ENCODE data around the gene PROK2. TPM values are rescaled to one million over a fixed set of nuclear protein-coding genes. Genes with fewer than 3 reads are reported as not detected.

Gene PROK2, protein sequence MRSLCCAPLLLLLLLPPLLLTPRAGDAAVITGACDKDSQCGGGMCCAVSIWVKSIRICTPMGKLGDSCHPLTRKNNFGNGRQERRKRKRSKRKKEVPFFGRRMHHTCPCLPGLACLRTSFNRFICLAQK
- total RNA-seq, result 1 to 10 TPM in 1 of 3 donors, under 1 TPM in 2; 0.18 to 1.1 (median 0.61) TPM

DNA sequence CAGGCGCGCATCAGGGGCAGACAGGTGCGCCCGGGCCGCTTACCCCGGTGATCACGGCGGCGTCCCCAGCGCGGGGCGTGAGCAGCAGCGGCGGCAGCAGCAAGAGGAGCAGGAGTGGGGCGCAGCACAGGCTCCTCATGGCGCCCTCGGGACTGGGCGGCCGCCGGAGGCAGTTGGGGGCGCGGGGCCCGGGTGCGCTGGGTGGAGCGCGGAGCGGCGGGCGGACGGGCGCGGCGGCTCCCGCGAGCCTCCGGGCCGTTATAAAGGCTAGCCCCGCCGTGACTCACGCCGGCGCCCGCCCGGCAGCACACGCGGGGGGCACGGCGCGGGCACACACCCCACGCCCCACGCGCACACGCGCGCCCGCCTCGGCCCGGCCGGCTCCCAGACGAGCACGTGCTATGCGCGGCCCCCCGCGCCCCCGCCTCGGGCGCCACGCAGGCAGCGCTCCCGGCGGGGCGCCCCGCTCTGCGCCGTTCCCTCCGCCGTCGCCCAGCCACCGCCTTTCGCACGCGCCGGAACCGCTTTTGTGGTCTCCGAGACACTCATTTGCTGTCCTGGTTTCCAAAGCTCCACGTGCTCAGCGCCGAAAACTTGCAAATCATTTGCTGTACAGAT lies at the start of gene PROK2:
Gene PROK2, minus strand, starts transcription at position 235 of the 618 bp plus-strand sequence. Its CDS starts 96 bp downstream, at position 139.
- H3K4me1 Mint-ChIP-seq (ENCODE audit: low read depth), result peaks cover 16% of the 10 kb centered on the region
- no peaks in the 10 kb centered on the region for H3K36me3 Mint-ChIP-seq (ENCODE audit: insufficient read depth)
- H3K27me3 Mint-ChIP-seq (ENCODE audit: low read depth), result peaks cover 60% of the 10 kb centered on the region
- peak within 1 kb of the TSS; percentile 80 for H3K4me3 Mint-ChIP-seq
- DNase-seq (peak; percentile 13), ATAC-seq (peak; percentile 79 to 82)
- no peaks in the 10 kb centered on the region for H3K9me3 Mint-ChIP-seq

DNA sequence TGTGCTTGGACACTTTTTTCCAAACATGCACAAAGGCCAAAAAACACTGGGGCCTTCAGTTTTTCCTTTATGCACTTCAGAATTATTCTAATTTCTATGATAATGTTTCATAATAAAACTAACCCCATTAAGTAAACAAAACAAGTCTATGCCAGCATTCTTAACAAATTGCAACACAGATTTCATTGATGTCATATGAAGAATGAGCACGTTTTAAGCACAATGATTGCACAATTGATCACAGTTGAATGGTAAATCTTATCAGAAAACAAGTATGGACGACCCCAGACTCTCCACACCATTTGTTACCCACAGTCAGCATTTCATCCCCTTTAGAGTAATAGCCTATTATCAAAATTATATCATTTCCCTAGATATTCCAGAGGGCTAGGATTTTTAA lies 46.7 kb upstream of the PROK2 start:
- Mint-ChIP-seq H3K36me3 (ENCODE audit: insufficient read depth) (no peaks in the 10 kb centered on the region), H3K4me1 (ENCODE audit: low read depth) (no peaks in the 10 kb centered on the region), H3K4me3 (no peak overlapping the region), H3K9me3 (no peaks in the 10 kb centered on the region), H3K27me3 (ENCODE audit: low read depth) (no peaks in the 10 kb centered on the region)
- ATAC-seq (no peak), DNase-seq (no peak)

DNA sequence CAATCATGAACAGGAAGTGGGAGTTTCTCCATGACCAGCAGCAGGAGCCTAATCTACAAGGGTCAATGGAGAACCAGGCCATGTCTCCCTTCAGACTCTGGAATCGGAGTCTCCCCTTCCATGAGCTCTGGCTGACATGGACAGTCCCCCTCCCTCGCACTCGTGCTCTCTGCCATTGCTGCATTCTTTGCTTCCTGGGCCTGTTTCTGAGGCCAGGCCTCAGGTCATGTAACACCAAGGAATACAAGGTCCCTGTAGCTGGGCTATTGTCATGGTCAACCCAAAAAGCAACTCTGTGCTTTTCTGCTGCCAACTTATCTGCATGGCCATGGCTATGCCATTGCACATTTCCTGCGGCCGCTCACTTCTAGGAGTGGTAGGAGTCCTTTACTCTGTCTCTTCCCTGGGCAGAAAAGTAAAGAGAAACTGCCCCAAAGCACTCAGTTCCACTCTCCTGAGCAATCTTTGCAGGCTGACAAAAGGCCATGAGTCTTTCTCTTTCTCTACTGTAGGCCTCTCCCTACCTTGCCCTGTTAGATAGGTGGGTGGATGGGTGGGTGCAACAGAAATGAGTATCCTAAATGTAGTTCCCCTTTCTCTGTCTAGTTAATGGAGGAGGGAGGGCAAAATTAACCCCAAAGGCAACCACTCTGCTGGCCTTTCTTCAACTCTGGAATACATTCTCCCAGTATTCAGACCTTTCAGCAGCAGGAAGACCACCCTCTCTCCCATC lies 40.8 kb upstream of the PROK2 start:
- ATAC-seq (no peak), DNase-seq (no peak)
- no peak overlapping the region for H3K4me3 Mint-ChIP-seq
- no peaks in the 10 kb centered on the region for H3K9me3 Mint-ChIP-seq
- H3K4me1 Mint-ChIP-seq (ENCODE audit: low read depth), result no peaks in the 10 kb centered on the region
- H3K36me3 Mint-ChIP-seq (ENCODE audit: insufficient read depth), result no peaks in the 10 kb centered on the region
- H3K27me3 Mint-ChIP-seq (ENCODE audit: low read depth), result no peaks in the 10 kb centered on the region

- H3K27me3 Mint-ChIP-seq (ENCODE audit: low read depth), result peaks cover 3% of the 10 kb centered on the region
- no peaks in the 10 kb centered on the region for H3K4me1 Mint-ChIP-seq (ENCODE audit: low read depth)
- no peaks in the 10 kb centered on the region for H3K36me3 Mint-ChIP-seq (ENCODE audit: insufficient read depth)
- no peak overlapping the region for H3K4me3 Mint-ChIP-seq
- no peak for ATAC-seq
- no peak for DNase-seq
- no peaks in the 10 kb centered on the region for H3K9me3 Mint-ChIP-seq
These were observed 36.2 kb upstream of the PROK2 start for GRCh38 chr3:71821116-71821515.

- H3K36me3 Mint-ChIP-seq (ENCODE audit: insufficient read depth), result no peaks in the 10 kb centered on the region
- H3K4me1 Mint-ChIP-seq (ENCODE audit: low read depth), result no peaks in the 10 kb centered on the region
- no peak for ATAC-seq
These were observed 32.3 kb upstream of the PROK2 start for GRCh38 chr3:71817262-71817661.

GRCh38 chr3:71816767-71817156 lies 31.8 kb upstream of the PROK2 start:
- H3K36me3 Mint-ChIP-seq (ENCODE audit: insufficient read depth), result no peaks in the 10 kb centered on the region
- no peaks in the 10 kb centered on the region for H3K4me1 Mint-ChIP-seq (ENCODE audit: low read depth)
- H3K27me3 Mint-ChIP-seq (ENCODE audit: low read depth), result peaks cover 5% of the 10 kb centered on the region
- DNase-seq, result no peak
- no peak overlapping the region for H3K4me3 Mint-ChIP-seq
- no peaks in the 10 kb centered on the region for H3K9me3 Mint-ChIP-seq
- ATAC-seq, result no peak

More at GRCh38 chr3:71817262-71817661, 32.3 kb upstream of the PROK2 start:
- H3K9me3 Mint-ChIP-seq, result no peaks in the 10 kb centered on the region
- H3K27me3 Mint-ChIP-seq (ENCODE audit: low read depth), result peaks cover 5% of the 10 kb centered on the region
- DNase-seq, result no peak
- no peak overlapping the region for H3K4me3 Mint-ChIP-seq

DNA sequence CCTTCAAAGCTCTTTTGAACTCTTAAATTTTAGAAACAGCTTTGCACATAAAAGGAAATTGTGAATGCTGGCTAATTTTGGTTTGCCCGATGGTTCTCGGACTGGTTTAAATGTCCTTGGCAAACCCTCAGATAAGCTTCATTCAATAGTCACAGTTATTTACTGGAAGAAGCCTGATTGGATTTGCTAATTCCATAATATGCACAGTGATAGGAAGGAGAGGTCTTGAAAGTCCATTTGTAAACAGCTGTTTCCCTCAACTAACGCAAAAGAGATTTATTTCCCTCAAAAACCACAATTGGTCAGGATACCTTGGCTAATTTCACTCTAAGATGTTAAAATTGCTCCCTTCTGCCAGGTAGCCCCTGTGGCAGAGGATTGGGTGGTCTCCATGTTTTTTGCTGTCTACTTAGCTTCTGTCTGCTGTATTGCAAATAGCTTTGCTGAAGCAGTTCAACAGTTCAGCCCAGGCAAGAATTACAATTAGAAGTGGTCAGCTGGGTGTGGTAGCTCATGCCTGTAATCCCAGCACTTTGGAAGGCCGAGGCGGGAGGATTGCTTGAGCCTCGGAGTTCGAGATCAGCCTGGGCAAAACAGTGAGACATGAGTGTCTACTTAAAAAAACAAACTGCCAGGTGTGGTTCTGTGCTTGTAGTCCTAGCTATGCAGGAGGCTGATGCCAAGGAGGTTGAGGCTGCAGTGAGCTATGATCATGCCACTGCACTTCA lies 30.6 kb upstream of the PROK2 start:
- no peak for ATAC-seq
- Mint-ChIP-seq H3K36me3 (ENCODE audit: insufficient read depth) (no peaks in the 10 kb centered on the region), H3K9me3 (no peaks in the 10 kb centered on the region), H3K4me3 (no peak overlapping the region), H3K4me1 (ENCODE audit: low read depth) (no peaks in the 10 kb centered on the region), H3K27me3 (ENCODE audit: low read depth) (peaks cover 5% of the 10 kb centered on the region)
- no peak for DNase-seq

GRCh38 chr3:71813704-71814103 lies 28.8 kb upstream of the PROK2 start:
- DNase-seq (no peak), ATAC-seq (no peak)
- Mint-ChIP-seq H3K9me3 (no peaks in the 10 kb centered on the region), H3K36me3 (ENCODE audit: insufficient read depth) (no peaks in the 10 kb centered on the region), H3K4me3 (no peak overlapping the region), H3K27me3 (ENCODE audit: low read depth) (peaks cover 4% of the 10 kb centered on the region), H3K4me1 (ENCODE audit: low read depth) (no peaks in the 10 kb centered on the region)

DNA sequence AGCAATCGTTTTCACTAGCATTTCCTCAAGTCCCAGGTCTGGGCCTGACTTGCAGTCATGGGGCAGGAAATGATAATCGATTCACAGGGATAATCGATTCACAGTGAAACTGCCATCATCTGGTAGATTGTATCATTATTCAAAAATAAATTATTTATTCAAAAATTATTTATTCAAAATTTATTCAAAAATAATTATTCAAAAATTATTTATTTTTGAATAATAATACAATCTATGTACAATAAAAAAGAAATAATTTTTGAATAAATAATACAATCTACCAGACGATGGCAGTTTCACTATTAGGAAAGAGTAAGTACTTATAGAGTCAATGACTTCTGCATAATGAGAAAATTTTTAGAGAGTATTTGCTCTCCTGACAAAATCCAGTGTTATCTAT lies 28.1 kb upstream of the PROK2 start:
- Mint-ChIP-seq H3K4me3 (no peak overlapping the region), H3K9me3 (no peaks in the 10 kb centered on the region), H3K4me1 (ENCODE audit: low read depth) (no peaks in the 10 kb centered on the region), H3K27me3 (ENCODE audit: low read depth) (peaks cover 2% of the 10 kb centered on the region), H3K36me3 (ENCODE audit: insufficient read depth) (no peaks in the 10 kb centered on the region)
- ATAC-seq (no peak), DNase-seq (no peak)

DNA sequence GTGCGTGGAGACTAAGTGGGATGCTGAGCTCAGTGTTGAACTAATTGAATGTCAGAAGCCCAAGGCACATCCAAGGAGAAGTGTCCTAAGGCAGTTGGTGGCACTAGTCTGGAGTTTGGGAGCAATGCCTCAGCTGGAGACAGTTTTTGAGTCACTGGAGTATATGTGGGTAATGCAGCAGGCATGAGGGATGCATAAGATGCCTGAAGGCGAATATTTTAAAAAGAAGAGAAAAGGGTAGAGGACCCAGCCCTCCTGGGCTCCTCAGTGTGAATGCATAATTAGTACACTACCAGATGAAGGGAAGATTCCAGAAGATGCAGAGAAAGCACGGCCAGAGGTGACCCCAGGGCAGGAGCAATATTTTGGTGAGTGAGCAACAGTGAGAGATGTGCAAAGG lies 25.1 kb upstream of the PROK2 start:
- Mint-ChIP-seq H3K4me3 (no peak overlapping the region), H3K9me3 (no peaks in the 10 kb centered on the region), H3K27me3 (ENCODE audit: low read depth) (peaks cover 2% of the 10 kb centered on the region), H3K4me1 (ENCODE audit: low read depth) (no peaks in the 10 kb centered on the region), H3K36me3 (ENCODE audit: insufficient read depth) (no peaks in the 10 kb centered on the region)
- ATAC-seq (no peak), DNase-seq (no peak)

DNA sequence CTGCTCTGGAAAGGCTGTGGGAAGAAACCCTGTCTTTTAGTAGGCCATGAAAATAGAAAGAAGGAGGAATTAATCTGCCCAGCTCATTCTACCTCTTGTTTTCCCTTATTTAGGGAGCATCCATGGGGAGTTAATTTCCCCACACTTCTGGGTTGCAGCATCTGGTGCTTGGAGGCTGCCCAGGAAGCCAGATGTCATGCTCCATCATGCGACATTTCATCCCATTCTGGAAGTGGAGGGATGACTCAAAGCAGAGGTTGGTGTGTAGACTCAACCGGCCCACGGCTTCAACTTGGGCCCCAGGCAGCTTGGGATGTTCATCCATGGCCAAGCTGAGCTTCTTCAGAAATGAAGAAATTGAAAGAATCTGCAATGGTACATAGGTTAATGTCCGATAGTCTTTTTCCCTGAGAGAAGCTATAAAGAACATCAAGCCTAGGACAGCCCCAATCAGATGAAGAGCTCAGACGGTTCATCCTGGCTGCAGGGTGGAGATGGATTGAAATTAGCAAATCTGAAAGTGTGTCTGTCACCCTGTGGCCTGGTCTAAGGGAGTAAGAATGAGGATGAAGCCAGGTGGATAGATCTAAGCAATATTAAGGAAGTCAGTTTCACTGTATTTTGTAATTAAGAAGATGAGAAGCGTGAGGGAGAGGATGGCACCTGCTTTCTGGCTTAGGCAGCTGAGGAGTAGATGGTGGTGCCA lies 24.5 kb upstream of the PROK2 start:
- Mint-ChIP-seq H3K4me3 (no peak overlapping the region), H3K4me1 (ENCODE audit: low read depth) (no peaks in the 10 kb centered on the region), H3K36me3 (ENCODE audit: insufficient read depth) (no peaks in the 10 kb centered on the region), H3K27me3 (ENCODE audit: low read depth) (peaks cover 2% of the 10 kb centered on the region), H3K9me3 (no peaks in the 10 kb centered on the region)
- no peak for ATAC-seq
- DNase-seq, result no peak

DNA sequence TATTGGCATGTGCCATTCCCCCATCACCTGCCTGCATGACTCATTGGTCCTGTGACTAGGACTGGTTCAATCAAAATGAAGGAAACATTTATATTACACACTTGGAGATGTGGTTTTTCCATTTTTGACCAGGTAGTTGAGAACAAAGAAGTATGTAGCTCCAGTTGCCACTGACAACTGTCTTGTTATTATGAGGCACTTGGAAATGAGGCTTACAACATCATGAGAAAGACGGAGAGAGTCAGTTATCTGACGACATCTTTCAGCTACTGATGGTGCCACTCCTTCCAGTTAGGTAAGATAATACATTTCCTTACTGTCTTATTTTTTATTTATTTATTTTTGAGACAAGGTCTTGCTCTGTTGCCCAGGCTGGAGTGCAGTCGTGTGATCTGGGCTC lies 21.8 kb upstream of the PROK2 start:
- Mint-ChIP-seq H3K9me3 (no peaks in the 10 kb centered on the region), H3K4me3 (no peak overlapping the region), H3K36me3 (ENCODE audit: insufficient read depth) (no peaks in the 10 kb centered on the region), H3K27me3 (ENCODE audit: low read depth) (peaks cover 12% of the 10 kb centered on the region), H3K4me1 (ENCODE audit: low read depth) (no peaks in the 10 kb centered on the region)
- DNase-seq (no peak), ATAC-seq (no peak)

- Mint-ChIP-seq H3K9me3 (no peaks in the 10 kb centered on the region), H3K4me1 (ENCODE audit: low read depth) (no peaks in the 10 kb centered on the region), H3K27me3 (ENCODE audit: low read depth) (peaks cover 14% of the 10 kb centered on the region), H3K36me3 (ENCODE audit: insufficient read depth) (no peaks in the 10 kb centered on the region), H3K4me3 (no peak overlapping the region)
- ATAC-seq, result no peak
- DNase-seq, result no peak
These were observed 20.7 kb upstream of the PROK2 start for GRCh38 chr3:71805691-71806090.

DNA sequence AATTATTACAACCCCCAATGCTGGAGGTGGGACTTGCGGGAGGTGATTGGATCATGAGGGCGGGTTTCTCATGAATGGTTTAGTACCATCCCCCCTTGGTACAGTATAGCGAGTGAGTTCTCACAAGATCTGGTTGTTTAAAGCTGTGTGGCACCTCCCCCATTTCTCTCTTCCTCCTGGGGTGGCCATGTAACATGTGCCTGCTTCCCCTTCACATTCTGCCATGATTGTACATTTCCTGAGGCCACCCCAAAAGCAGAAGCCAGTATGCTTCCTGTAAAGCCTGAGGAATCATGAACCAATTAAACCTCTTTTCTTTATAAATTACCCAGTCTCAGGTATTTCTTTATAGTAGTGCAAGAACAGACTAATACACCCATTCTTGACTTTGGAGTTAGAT lies 20.3 kb upstream of the PROK2 start:
- H3K27me3 Mint-ChIP-seq (ENCODE audit: low read depth), result peaks cover 14% of the 10 kb centered on the region
- no peaks in the 10 kb centered on the region for H3K9me3 Mint-ChIP-seq
- no peak for DNase-seq
- no peaks in the 10 kb centered on the region for H3K4me1 Mint-ChIP-seq (ENCODE audit: low read depth)
- H3K36me3 Mint-ChIP-seq (ENCODE audit: insufficient read depth), result no peaks in the 10 kb centered on the region
- H3K4me3 Mint-ChIP-seq, result no peak overlapping the region
- no peak for ATAC-seq

Measured in activated T-cell treated with anti-CD3 and anti-CD28 coated beads, Interleukin-2, amount 50 U/mL, for 4 hours (primary cell).